CD1c-positive myeloid dendritic cell (primary cell): ENCODE results near the gene ADI1.
"Not testable (repeated sequence)": the region's sequence is repeated elsewhere in the genome, so short reads cannot be mapped to it uniquely, and the experiment has no call there.

ENCODE experiments used
- DNase-seq: peaks from one replicate; pipeline ENCODE4 v3.0.0-alpha.2; 2016; ENCODE audit errors: extremely low spot score

The ADI1 gene

GRCh38 chr2:3493615-3494007, 25.7 kb downstream of the ADI1 start:
- DNase-seq, result no peak

- DNase-seq, result no peak
These were observed 26.2 kb downstream of the ADI1 start for GRCh38 chr2:3492951-3493614.

GRCh38 chr2:3492475-3492787, 26.9 kb downstream of the ADI1 start:
- not testable (repeated sequence) for DNase-seq

GRCh38 chr2:3491716-3492474, 27.4 kb downstream of the ADI1 start:
- DNase-seq, result no peak

- DNase-seq, result no peak
These were observed 28.0 kb downstream of the ADI1 start for GRCh38 chr2:3491306-3491705.

- no peak for DNase-seq
These were observed 28.9 kb downstream of the ADI1 start for GRCh38 chr2:3490191-3491170.

GRCh38 chr2:3489764-3490115, 29.6 kb downstream of the ADI1 start:
- DNase-seq, result no peak

GRCh38 chr2:3488855-3489763, 30.2 kb downstream of the ADI1 start:
- DNase-seq, result no peak

- DNase-seq, result no peak
These were observed 31.2 kb downstream of the ADI1 start for GRCh38 chr2:3488061-3488531.

- DNase-seq, result no peak
These were observed 31.9 kb downstream of the ADI1 start for GRCh38 chr2:3487432-3487831.

- DNase-seq, result no peak
These were observed 32.3 kb downstream of the ADI1 start for GRCh38 chr2:3487028-3487425.

GRCh38 chr2:3486047-3487027, 33.0 kb downstream of the ADI1 start:
- no peak for DNase-seq

GRCh38 chr2:3485166-3485565, 34.2 kb downstream of the ADI1 start:
- DNase-seq, result no peak

- DNase-seq, result no peak
These were observed 35.1 kb downstream of the ADI1 start for GRCh38 chr2:3483986-3484960.

- no peak for DNase-seq
These were observed 35.9 kb downstream of the ADI1 start for GRCh38 chr2:3483227-3483985.

GRCh38 chr2:3482363-3482821, 36.9 kb downstream of the ADI1 start:
- DNase-seq, result no peak

- no peak for DNase-seq
These were observed 37.5 kb downstream of the ADI1 start for GRCh38 chr2:3481736-3482362.

GRCh38 chr2:3481011-3481400, 38.3 kb downstream of the ADI1 start:
- DNase-seq, result no peak
